HepG2 (cell line): ENCODE data around the gene INAFM1. TPM values are rescaled to one million over a fixed set of nuclear protein-coding genes. Genes with fewer than 3 reads are reported as not detected.

Experiments
- BORCS8-MEF2B ChIP-seq: sonication (generic); formaldehyde crosslinking; IDR thresholded peaks from 2 replicates; pipeline ENCODE4 v1.8.0; 2022; ENCODE audit warnings: mild to moderate bottlenecking, missing genetic modification reagents
- HDAC1 ChIP-seq: sonication (generic); formaldehyde crosslinking; IDR thresholded peaks from 2 replicates; pipeline ENCODE4 v1.5.1; 2020; ENCODE audit warnings: mild to moderate bottlenecking, missing genetic modification reagents
- KDM3A ChIP-seq: IDR thresholded peaks from 2 replicates; pipeline ENCODE4 v1.6.1; 2018; ENCODE audit warnings: low read depth, missing compliant biosample characterization
- MAFG ChIP-seq: sonication (generic); formaldehyde crosslinking; IDR thresholded peaks from 2 replicates; pipeline ENCODE4 v1.5.1; 2020; ENCODE audit warnings: mild to moderate bottlenecking, missing genetic modification reagents
- MZF1 ChIP-seq: sonication (generic); formaldehyde crosslinking; IDR thresholded peaks from 2 replicates; pipeline ENCODE4 v1.8.1; 2023; ENCODE audit warnings: mild to moderate bottlenecking, missing genetic modification reagents, borderline replicate concordance
- NAIF1 ChIP-seq: sonication (generic); formaldehyde crosslinking; IDR thresholded peaks from 2 replicates; pipeline ENCODE4 v1.5.0; 2020; ENCODE audit warnings: mild to moderate bottlenecking, missing genetic modification reagents, borderline replicate concordance
- RBM39 ChIP-seq: fragments of 200-400 bp; formaldehyde crosslinking; IDR thresholded peaks from one replicate; pipeline ENCODE4 v1.6.1; 2018; ENCODE audit warnings: antibody characterized with exemption, mild to moderate bottlenecking, low read depth, low read length; ENCODE audit not compliant: poor library complexity, severe bottlenecking
- SIX1 ChIP-seq: sonication (generic); formaldehyde crosslinking; IDR thresholded peaks from 2 replicates; pipeline ENCODE4 v1.4.0; 2020; ENCODE audit warnings: missing genetic modification reagents, borderline replicate concordance
- SOX13 ChIP-seq, 3 experiments: fragments of 450-650 bp in 1 of 3; sonication (generic) in 1 of 3; formaldehyde crosslinking in 1 of 3; IDR thresholded peaks in 2 of 3; conservative IDR thresholded peaks in 1 of 3; 2 replicates each; pipeline versions ENCODE4 v1.5.0 to v1.6.1; 2016 to 2020; ENCODE audit warnings: antibody characterized with exemption in 1 of 3, mild to moderate bottlenecking in 1 of 3, missing compliant biosample characterization in 1 of 3, missing genetic modification reagents in 1 of 3, moderate library complexity in 1 of 3
- TGIF2 ChIP-seq: IDR thresholded peaks from 2 replicates; pipeline ENCODE4 v1.6.1; 2016; ENCODE audit warnings: control low read depth, missing compliant biosample characterization
- ZNF350 ChIP-seq: sonication (generic); formaldehyde crosslinking; IDR thresholded peaks from 2 replicates; pipeline ENCODE4 v1.4.0; 2020; ENCODE audit warnings: mild to moderate bottlenecking, low read depth, missing genetic modification reagents, borderline replicate concordance
- ZNF550 ChIP-seq: sonication (generic); formaldehyde crosslinking; IDR thresholded peaks from 2 replicates; pipeline ENCODE4 v1.4.0; 2020; ENCODE audit warnings: mild to moderate bottlenecking, missing genetic modification reagents, borderline replicate concordance
- ZNF577 ChIP-seq: sonication (generic); formaldehyde crosslinking; IDR thresholded peaks from 2 replicates; pipeline ENCODE4 v1.4.0; 2020; ENCODE audit warnings: mild to moderate bottlenecking, low read depth, missing genetic modification reagents, borderline replicate concordance
- ZNF672 ChIP-seq: sonication (generic); formaldehyde crosslinking; IDR thresholded peaks from 2 replicates; pipeline ENCODE4 v1.8.1; 2022; ENCODE audit warnings: missing genetic modification reagents
- ZNF879 ChIP-seq: sonication (generic); formaldehyde crosslinking; IDR thresholded peaks from 2 replicates; pipeline ENCODE4 v1.8.1; 2023; ENCODE audit warnings: missing genetic modification reagents
- polyA plus RNA-seq, 8 experiments: library from polyadenylated mRNA; depleted of rRNA in 3 of 8; stranded (reverse) in 7 of 8; unstranded in 1 of 8; fragments of >200 nt; fragmentation: Illumina TruSeq in 4 of 8; extraction: Trizol in 4 of 8; gene quantifications; 2 replicates each; pipeline versions ENCODE4 v1.2.1 to v1.2.3, GENCODE V29; 2011 to 2016; ENCODE audit warnings: low read depth in 4 of 8, missing spikeins in 1 of 8, mixed read lengths in 1 of 8; ENCODE audit not compliant: insufficient read depth in 1 of 8
- total RNA-seq, 5 experiments: library from RNA; depleted of rRNA; stranded (reverse); fragments of >200 nt; fragmentation: Illumina TruSeq; extraction: Trizol; gene quantifications; 2 replicates each; pipeline ENCODE4 v1.2.3, GENCODE V29; 2016; ENCODE audit warnings: low read depth in 1 of 5
- TF ChIP-seq, protein P1 (sequence below): sonication (generic); formaldehyde crosslinking; IDR thresholded peaks from 2 replicates; pipeline ENCODE4 v1.5.0; 2020; ENCODE audit warnings: missing genetic modification reagents
- TF ChIP-seq, protein P2 (sequence below): sonication (generic); formaldehyde crosslinking; IDR thresholded peaks from 2 replicates; pipeline ENCODE4 v1.5.0; 2020; ENCODE audit warnings: mild to moderate bottlenecking, missing genetic modification reagents, borderline replicate concordance
- TF ChIP-seq, protein P3 (sequence below): sonication (generic); formaldehyde crosslinking; IDR thresholded peaks from 2 replicates; pipeline ENCODE4 v1.4.0; 2020; ENCODE audit warnings: low read depth, mild to moderate bottlenecking, missing genetic modification reagents
- TF ChIP-seq, protein P4 (sequence below): fragments of 450-650 bp; IDR thresholded peaks from 2 replicates; pipeline ENCODE4 v1.6.1; 2017; ENCODE audit warnings: mild to moderate bottlenecking

The INAFM1 gene
- total and polyA plus RNA-seq, 2 of the 13 experiments (the other 11 are each of a cell fraction or from before 2014, with no cell fraction given): 0.88 to 1.9 TPM

DNA sequence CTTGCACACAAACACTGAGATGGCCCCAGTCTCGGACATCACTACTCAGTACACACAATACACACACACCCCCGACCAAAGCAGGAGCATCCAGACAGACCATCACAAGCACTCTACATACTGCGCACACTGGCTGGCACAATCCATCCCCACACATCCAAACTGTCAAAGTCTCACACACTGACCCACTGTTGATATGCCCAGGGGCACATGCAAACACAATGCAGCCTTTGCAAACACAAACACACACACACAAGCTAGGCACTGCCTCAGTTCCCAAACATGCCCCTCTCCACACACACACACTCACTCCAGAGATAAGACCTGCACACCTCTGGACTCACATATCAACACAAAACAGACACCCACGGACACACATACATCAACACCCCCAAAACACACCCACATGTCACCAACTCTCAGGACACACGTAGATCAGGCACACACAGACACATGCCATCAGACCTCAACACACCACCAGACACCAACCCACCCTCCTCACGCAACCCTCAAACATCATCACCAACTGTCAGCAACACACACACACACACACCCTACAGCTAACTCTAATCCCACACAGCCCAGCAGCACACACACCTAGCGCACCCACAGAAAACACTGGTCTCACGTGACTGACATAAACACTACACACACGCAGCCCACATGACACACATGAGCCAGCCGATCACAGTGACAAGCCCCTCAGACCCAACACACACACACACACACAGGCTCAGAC lies 45.6 kb upstream of the INAFM1 start (continued):
- no peak for TF ChIP-seq ZNF577 (CRISPR knock-in tag)
- TF ChIP-seq, protein P1, sequence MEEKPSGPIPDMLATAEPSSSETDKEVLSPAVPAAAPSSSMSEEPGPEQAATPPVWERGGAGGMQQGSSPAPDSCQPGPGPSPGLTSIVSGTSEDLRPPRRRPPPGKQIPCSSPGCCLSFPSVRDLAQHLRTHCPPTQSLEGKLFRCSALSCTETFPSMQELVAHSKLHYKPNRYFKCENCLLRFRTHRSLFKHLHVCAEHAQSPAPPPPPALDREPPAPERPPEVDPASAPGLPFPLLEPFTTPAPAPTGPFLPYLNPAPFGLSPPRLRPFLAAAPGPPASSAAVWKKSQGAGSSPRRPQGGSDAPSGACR (CRISPR knock-in tag): no peak
- TF ChIP-seq ZNF672 (CRISPR knock-in tag): no peak
- TF ChIP-seq ZNF879 (CRISPR knock-in tag): no peak
- no peak for TF ChIP-seq SOX13 (IDR thresholded peaks at IDR 0.05)
- no peak for TF ChIP-seq SOX13 (CRISPR knock-in tag; conservative IDR thresholded peaks at IDR 0.05 in 1 of 2, IDR thresholded peaks at IDR 0.05 in 1 of 2)
- TF ChIP-seq, protein P2, sequence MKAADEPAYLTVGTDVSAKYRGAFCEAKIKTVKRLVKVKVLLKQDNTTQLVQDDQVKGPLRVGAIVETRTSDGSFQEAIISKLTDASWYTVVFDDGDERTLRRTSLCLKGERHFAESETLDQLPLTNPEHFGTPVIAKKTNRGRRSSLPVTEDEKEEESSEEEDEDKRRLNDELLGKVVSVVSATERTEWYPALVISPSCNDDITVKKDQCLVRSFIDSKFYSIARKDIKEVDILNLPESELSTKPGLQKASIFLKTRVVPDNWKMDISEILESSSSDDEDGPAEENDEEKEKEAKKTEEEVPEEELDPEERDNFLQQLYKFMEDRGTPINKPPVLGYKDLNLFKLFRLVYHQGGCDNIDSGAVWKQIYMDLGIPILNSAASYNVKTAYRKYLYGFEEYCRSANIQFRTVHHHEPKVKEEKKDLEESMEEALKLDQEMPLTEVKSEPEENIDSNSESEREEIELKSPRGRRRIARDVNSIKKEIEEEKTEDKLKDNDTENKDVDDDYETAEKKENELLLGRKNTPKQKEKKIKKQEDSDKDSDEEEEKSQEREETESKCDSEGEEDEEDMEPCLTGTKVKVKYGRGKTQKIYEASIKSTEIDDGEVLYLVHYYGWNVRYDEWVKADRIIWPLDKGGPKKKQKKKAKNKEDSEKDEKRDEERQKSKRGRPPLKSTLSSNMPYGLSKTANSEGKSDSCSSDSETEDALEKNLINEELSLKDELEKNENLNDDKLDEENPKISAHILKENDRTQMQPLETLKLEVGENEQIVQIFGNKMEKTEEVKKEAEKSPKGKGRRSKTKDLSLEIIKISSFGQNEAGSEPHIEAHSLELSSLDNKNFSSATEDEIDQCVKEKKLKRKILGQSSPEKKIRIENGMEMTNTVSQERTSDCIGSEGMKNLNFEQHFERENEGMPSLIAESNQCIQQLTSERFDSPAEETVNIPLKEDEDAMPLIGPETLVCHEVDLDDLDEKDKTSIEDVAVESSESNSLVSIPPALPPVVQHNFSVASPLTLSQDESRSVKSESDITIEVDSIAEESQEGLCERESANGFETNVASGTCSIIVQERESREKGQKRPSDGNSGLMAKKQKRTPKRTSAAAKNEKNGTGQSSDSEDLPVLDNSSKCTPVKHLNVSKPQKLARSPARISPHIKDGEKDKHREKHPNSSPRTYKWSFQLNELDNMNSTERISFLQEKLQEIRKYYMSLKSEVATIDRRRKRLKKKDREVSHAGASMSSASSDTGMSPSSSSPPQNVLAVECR: peak; percentile 46; the same call in 1 of the 2 replicates
- TF ChIP-seq, protein P3, sequence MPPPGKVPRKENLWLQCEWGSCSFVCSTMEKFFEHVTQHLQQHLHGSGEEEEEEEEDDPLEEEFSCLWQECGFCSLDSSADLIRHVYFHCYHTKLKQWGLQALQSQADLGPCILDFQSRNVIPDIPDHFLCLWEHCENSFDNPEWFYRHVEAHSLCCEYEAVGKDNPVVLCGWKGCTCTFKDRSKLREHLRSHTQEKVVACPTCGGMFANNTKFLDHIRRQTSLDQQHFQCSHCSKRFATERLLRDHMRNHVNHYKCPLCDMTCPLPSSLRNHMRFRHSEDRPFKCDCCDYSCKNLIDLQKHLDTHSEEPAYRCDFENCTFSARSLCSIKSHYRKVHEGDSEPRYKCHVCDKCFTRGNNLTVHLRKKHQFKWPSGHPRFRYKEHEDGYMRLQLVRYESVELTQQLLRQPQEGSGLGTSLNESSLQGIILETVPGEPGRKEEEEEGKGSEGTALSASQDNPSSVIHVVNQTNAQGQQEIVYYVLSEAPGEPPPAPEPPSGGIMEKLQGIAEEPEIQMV (CRISPR knock-in tag): no peak
- no peak for TF ChIP-seq KDM3A (CRISPR knock-in tag)
- 0 out of 2 replicates have a peak, but pooled peaks have one; percentile 4 for TF ChIP-seq MAFG
- TF ChIP-seq SIX1 (CRISPR knock-in tag): no peak
- no peak; the same call in 1 of the 2 replicates for TF ChIP-seq TGIF2
- 0 out of 2 replicates have a peak, but pooled peaks have one; percentile 2 for TF ChIP-seq ZNF350 (CRISPR knock-in tag)
- no peak for TF ChIP-seq NAIF1 (CRISPR knock-in tag)
- TF ChIP-seq, protein P4, sequence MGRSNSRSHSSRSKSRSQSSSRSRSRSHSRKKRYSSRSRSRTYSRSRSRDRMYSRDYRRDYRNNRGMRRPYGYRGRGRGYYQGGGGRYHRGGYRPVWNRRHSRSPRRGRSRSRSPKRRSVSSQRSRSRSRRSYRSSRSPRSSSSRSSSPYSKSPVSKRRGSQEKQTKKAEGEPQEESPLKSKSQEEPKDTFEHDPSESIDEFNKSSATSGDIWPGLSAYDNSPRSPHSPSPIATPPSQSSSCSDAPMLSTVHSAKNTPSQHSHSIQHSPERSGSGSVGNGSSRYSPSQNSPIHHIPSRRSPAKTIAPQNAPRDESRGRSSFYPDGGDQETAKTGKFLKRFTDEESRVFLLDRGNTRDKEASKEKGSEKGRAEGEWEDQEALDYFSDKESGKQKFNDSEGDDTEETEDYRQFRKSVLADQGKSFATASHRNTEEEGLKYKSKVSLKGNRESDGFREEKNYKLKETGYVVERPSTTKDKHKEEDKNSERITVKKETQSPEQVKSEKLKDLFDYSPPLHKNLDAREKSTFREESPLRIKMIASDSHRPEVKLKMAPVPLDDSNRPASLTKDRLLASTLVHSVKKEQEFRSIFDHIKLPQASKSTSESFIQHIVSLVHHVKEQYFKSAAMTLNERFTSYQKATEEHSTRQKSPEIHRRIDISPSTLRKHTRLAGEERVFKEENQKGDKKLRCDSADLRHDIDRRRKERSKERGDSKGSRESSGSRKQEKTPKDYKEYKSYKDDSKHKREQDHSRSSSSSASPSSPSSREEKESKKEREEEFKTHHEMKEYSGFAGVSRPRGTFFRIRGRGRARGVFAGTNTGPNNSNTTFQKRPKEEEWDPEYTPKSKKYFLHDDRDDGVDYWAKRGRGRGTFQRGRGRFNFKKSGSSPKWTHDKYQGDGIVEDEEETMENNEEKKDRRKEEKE: no peak
- TF ChIP-seq BORCS8-MEF2B (CRISPR knock-in tag): no peak
- TF ChIP-seq RBM39: no peak
- peak; percentile 51; the same call in 1 of the 2 replicates for TF ChIP-seq HDAC1 (CRISPR knock-in tag)
- peak; percentile 64; the same call in 1 of the 2 replicates for TF ChIP-seq MZF1 (CRISPR knock-in tag)
- no peak for TF ChIP-seq ZNF550 (CRISPR knock-in tag)
